HCEC 1CT (cell line): ENCODE results near the gene CDK18.

Source experiments
- DNase-seq: peaks from one replicate; pipeline ENCODE4 v3.0.0-alpha.2; 2017

The CDK18 gene

GRCh38 chr1:205506409-205507200 is 2.1 kb downstream of the CDK18 start:
- no peak for DNase-seq

- DNase-seq = no peak
These were observed 3.8 kb downstream of the CDK18 start for GRCh38 chr1:205508227-205508714.

- DNase-seq = no peak
These were observed 6.0 kb downstream of the CDK18 start for GRCh38 chr1:205510308-205510950.

GRCh38 chr1:205510951-205511330 is 6.5 kb downstream of the CDK18 start:
- DNase-seq = no peak

GRCh38 chr1:205512059-205513045 is 7.9 kb downstream of the CDK18 start:
- DNase-seq = no peak

GRCh38 chr1:205513774-205514173 is 9.3 kb downstream of the CDK18 start:
- DNase-seq = no peak

GRCh38 chr1:205514211-205515142 is 10.0 kb downstream of the CDK18 start:
- no peak for DNase-seq

GRCh38 chr1:205515781-205516253 is 11.3 kb downstream of the CDK18 start:
- no peak for DNase-seq

- no peak for DNase-seq
These were observed 11.9 kb downstream of the CDK18 start for GRCh38 chr1:205516362-205516761.

- no peak for DNase-seq
These were observed 12.8 kb downstream of the CDK18 start for GRCh38 chr1:205517288-205517687.

GRCh38 chr1:205517763-205518162 is 13.3 kb downstream of the CDK18 start:
- DNase-seq = no peak

GRCh38 chr1:205518661-205519540 is 14.4 kb downstream of the CDK18 start:
- DNase-seq = no peak

- peak; percentile 42 for DNase-seq
These were observed 15.2 kb downstream of the CDK18 start for GRCh38 chr1:205519541-205520131.

- no peak for DNase-seq
These were observed 16.2 kb downstream of the CDK18 start for GRCh38 chr1:205520709-205521108.

GRCh38 chr1:205521686-205522085 is 17.2 kb downstream of the CDK18 start:
- DNase-seq = no peak

- DNase-seq = no peak
These were observed 18.2 kb downstream of the CDK18 start for GRCh38 chr1:205522692-205523091.

GRCh38 chr1:205523261-205523890 is 18.9 kb downstream of the CDK18 start:
- no peak for DNase-seq

GRCh38 chr1:205523891-205524793 is 19.7 kb downstream of the CDK18 start:
- DNase-seq = peak; percentile 53

- no peak for DNase-seq
These were observed 20.3 kb downstream of the CDK18 start for GRCh38 chr1:205524794-205525101.
